CD14-positive monocyte (primary cell): ENCODE measurements around the gene SERPINC1. TPM values are rescaled to one million over a fixed set of nuclear protein-coding genes. Genes with fewer than 3 reads are reported as not detected.

ENCODE experiments used
- DNase-seq, 3 donors: peaks; one replicate each; pipeline ENCODE4 v3.0.0-alpha.2; 2011 to 2022
- H2AFZ ChIP-seq: 2 replicates; pipeline ENCODE4 v1.6.0; 2012; ENCODE audit warnings: mild to moderate bottlenecking, low read depth, low read length, inconsistent platforms; ENCODE audit not compliant: insufficient read depth, poor library complexity, severe bottlenecking
- H3K27ac ChIP-seq, 2 donors: 1 replicate in 1 of 2; 2 replicates in 1 of 2; pipeline ENCODE4 v1.5.1; 2012 to 2013; ENCODE audit warnings: low read length in 2 of 2, control low read depth in 1 of 2, inconsistent platforms in 1 of 2, low read depth in 1 of 2, mild to moderate bottlenecking in 1 of 2
- H3K27me3 ChIP-seq, 2 donors: one replicate each; pipeline versions ENCODE4 v1.6.0 to v1.6.1; 2011 to 2013; ENCODE audit warnings: low read length in 2 of 2; ENCODE audit not compliant: control insufficient read depth in 2 of 2, insufficient read depth in 2 of 2
- H3K36me3 ChIP-seq, 2 donors: replicated peaks in 1 of 2; 1 replicate in 1 of 2; 2 replicates in 1 of 2; pipeline versions ENCODE4 v1.5.1 to v1.6.1; 2012 to 2013; ENCODE audit warnings: low read length in 2 of 2, control low read depth in 1 of 2, inconsistent platforms in 1 of 2, mild to moderate bottlenecking in 1 of 2; ENCODE audit not compliant: insufficient read depth in 2 of 2, control insufficient read depth in 1 of 2
- H3K4me1 ChIP-seq, 2 donors: 1 replicate in 1 of 2; 2 replicates in 1 of 2; pipeline versions ENCODE4 v1.5.1 to v1.6.1; 2012 to 2013; ENCODE audit warnings: low read length in 2 of 2, control low read depth in 1 of 2, inconsistent platforms in 1 of 2, mild to moderate bottlenecking in 1 of 2, moderate library complexity in 1 of 2; ENCODE audit not compliant: insufficient read depth in 2 of 2, control insufficient read depth in 1 of 2
- H3K4me2 ChIP-seq: replicated peaks from 2 replicates; pipeline ENCODE3; 2012; ENCODE audit warnings: low read length, moderate library complexity, mild to moderate bottlenecking; ENCODE audit not compliant: poor library complexity, severe bottlenecking; ENCODE audit errors: extremely low read depth
- H3K4me3 ChIP-seq, 3 experiments: fragments of 200-600 bp in 1 of 3; sonication (generic) in 1 of 3; replicated peaks in 1 of 3; 1 replicate in 2 of 3; 2 replicates in 1 of 3; pipeline ENCODE4 v1.5.1; 2011 to 2013; ENCODE audit warnings: low read length in 3 of 3, mild to moderate bottlenecking in 3 of 3, control low read depth in 2 of 3, low read depth in 2 of 3, inconsistent platforms in 1 of 3, moderate library complexity in 1 of 3
- H3K79me2 ChIP-seq: 2 replicates; pipeline ENCODE4 v1.6.0; 2012; ENCODE audit warnings: mild to moderate bottlenecking, control low read depth, inconsistent platforms, low read length, moderate library complexity; ENCODE audit not compliant: insufficient read depth
- H3K9ac ChIP-seq: 2 replicates; pipeline ENCODE4 v1.6.0; 2017; ENCODE audit warnings: low read length, mild to moderate bottlenecking; ENCODE audit not compliant: insufficient read depth, poor library complexity, severe bottlenecking
- H3K9me3 ChIP-seq, 2 donors: replicated peaks in 1 of 2; 1 replicate in 1 of 2; 2 replicates in 1 of 2; pipeline versions ENCODE4 v1.5.1 to v1.6.1; 2012 to 2013; ENCODE audit warnings: low read length in 2 of 2, control low read depth in 1 of 2; ENCODE audit not compliant: control insufficient read depth in 1 of 2, insufficient read depth in 1 of 2
- H4K20me1 ChIP-seq: 2 replicates; pipeline ENCODE4 v1.6.0; 2012; ENCODE audit warnings: mild to moderate bottlenecking, low read length, control low read depth, moderate library complexity; ENCODE audit not compliant: insufficient read depth
- H3K27ac Mint-ChIP-seq, 7 donors: one replicate each; pipeline ENCODE4 v1.8.0; 2020; ENCODE audit warnings: mild to moderate bottlenecking in 7 of 7, mixed read lengths in 7 of 7, moderate library complexity in 6 of 7, inconsistent platforms in 2 of 7
- H3K27me3 Mint-ChIP-seq, 3 donors: one replicate each; pipeline ENCODE4 v1.8.0; 2021 to 2022; ENCODE audit warnings: low read depth in 3 of 3, mild to moderate bottlenecking in 3 of 3, mixed read lengths in 3 of 3, moderate library complexity in 3 of 3, inconsistent platforms in 1 of 3
- H3K36me3 Mint-ChIP-seq, 2 donors: one replicate each; pipeline ENCODE4 v1.8.0; 2020; ENCODE audit warnings: mixed read lengths in 2 of 2, inconsistent platforms in 1 of 2, mild to moderate bottlenecking in 1 of 2
- H3K4me1 Mint-ChIP-seq: one replicate; pipeline ENCODE4 v1.8.0; 2020; ENCODE audit warnings: mild to moderate bottlenecking, mixed read lengths
- H3K4me3 Mint-ChIP-seq, 2 donors: one replicate each; pipeline ENCODE4 v1.8.0; 2020; ENCODE audit warnings: mild to moderate bottlenecking in 2 of 2, mixed read lengths in 2 of 2, moderate library complexity in 1 of 2
- H3K9me3 Mint-ChIP-seq, 7 donors: one replicate each; pipeline ENCODE4 v1.8.0; 2020 to 2022; ENCODE audit warnings: mixed read lengths in 7 of 7, mild to moderate bottlenecking in 6 of 7, moderate library complexity in 6 of 7, inconsistent platforms in 2 of 7
- WGBS: methylation state at CpG from one replicate; pipeline ENCODE4 v1.1.5; 2013; ENCODE audit warnings: missing lambda C conversion rate; ENCODE audit not compliant: insufficient coverage; 5-methylcytosine and 5-hydroxymethylcytosine counted together
- intact Hi-C, 2 donors: fragments of 100-400 bp; cut with micrococcal nuclease; formaldehyde crosslinking; loops; one replicate each; pipeline versions ENCODE4 v1.15.0 to v1.15.1; 2023
- polyA plus RNA-seq, 3 donors: library from polyadenylated mRNA; depleted of rRNA in 1 of 3; unstranded in 2 of 3; stranded (reverse) in 1 of 3; fragments of 300-500 nt in 2 of 3; fragments of >200 nt in 1 of 3; fragmentation: Illumina TruSeq in 2 of 3; gene quantifications; 1 replicate in 2 of 3; 2 replicates in 1 of 3; pipeline ENCODE4 v1.2.3, GENCODE V29; 2012 to 2021
- TF ChIP-seq, protein P1 (sequence below): fragments of 200-600 bp; IDR thresholded peaks from one replicate; pipeline ENCODE4 v1.8.0; 2022; ENCODE audit warnings: antibody characterized with exemption, mild to moderate bottlenecking

SERPINC1 gene
- polyA plus RNA-seq, 3 donors, result 0.23 TPM; not detected in 2

DNA sequence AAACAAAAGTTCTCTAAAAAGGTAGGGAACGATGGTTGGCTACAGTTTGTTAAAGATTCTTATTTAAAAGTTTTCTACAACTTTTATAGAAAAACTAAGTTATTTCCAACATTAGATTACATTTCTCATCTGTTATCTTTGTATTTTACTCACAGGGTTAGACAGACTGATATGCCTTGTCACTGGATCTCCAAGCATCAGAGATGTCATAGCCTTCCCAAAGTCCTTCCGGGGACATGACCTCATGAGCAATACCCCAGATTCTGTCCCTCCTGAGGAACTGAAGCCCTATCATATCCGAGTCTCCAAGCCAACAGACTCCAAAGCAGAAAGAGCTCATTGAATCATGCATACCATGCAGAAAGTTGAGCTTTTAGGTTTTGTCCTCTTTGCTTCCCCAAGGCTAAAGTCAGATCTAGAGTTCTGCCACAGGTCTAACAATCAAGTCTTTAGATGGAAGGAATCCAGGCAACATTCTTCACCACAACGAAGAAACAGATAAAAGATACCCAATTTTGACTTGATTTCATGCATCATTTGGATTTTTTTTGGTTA lies 59.7 kb downstream of the SERPINC1 start:
- Histone ChIP-seq H3K9me3 (no peaks in the 10 kb centered on the region), H3K9ac (no peak overlapping the region), H3K27ac (no peak overlapping the region), H3K4me2 (no peak overlapping the region), H4K20me1 (no peaks in the 10 kb centered on the region), H2AFZ (no peak overlapping the region), H3K79me2 (no peaks in the 10 kb centered on the region), H3K36me3 (peaks cover 56 to 82% of the 10 kb centered on the region in 2 donors), H3K4me1 (no peaks in the 10 kb centered on the region), H3K4me3 (no peak overlapping the region), H3K27me3 (no peaks in the 10 kb centered on the region)
- Mint-ChIP-seq H3K4me3 (no peak overlapping the region), H3K4me1 (no peaks in the 10 kb centered on the region), H3K27ac (peak overlapping the region in 1 of 7 donors; percentile 3), H3K27me3 (no peaks in the 10 kb centered on the region), H3K9me3 (no peaks in the 10 kb centered on the region), H3K36me3 (peaks cover 52 to 82% of the 10 kb centered on the region in 2 donors)
- 93% methylated on average over 2 of the region's 4 CpGs for WGBS
- intact Hi-C loops, result no loop called here
- TF ChIP-seq, protein P1, sequence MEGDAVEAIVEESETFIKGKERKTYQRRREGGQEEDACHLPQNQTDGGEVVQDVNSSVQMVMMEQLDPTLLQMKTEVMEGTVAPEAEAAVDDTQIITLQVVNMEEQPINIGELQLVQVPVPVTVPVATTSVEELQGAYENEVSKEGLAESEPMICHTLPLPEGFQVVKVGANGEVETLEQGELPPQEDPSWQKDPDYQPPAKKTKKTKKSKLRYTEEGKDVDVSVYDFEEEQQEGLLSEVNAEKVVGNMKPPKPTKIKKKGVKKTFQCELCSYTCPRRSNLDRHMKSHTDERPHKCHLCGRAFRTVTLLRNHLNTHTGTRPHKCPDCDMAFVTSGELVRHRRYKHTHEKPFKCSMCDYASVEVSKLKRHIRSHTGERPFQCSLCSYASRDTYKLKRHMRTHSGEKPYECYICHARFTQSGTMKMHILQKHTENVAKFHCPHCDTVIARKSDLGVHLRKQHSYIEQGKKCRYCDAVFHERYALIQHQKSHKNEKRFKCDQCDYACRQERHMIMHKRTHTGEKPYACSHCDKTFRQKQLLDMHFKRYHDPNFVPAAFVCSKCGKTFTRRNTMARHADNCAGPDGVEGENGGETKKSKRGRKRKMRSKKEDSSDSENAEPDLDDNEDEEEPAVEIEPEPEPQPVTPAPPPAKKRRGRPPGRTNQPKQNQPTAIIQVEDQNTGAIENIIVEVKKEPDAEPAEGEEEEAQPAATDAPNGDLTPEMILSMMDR, result no peak
- DNase-seq, result no peak

- Histone ChIP-seq H3K9me3 (no peaks in the 10 kb centered on the region), H3K36me3 (peaks cover 55 to 82% of the 10 kb centered on the region in 2 donors), H3K4me3 (no peak overlapping the region), H3K79me2 (no peaks in the 10 kb centered on the region), H3K4me1 (no peaks in the 10 kb centered on the region), H3K9ac (no peak overlapping the region), H3K4me2 (no peak overlapping the region), H4K20me1 (no peaks in the 10 kb centered on the region), H2AFZ (no peak overlapping the region), H3K27me3 (no peaks in the 10 kb centered on the region), H3K27ac (no peak overlapping the region)
- intact Hi-C loops, result no loop called here
- DNase-seq, result no peak
- Mint-ChIP-seq H3K4me1 (no peaks in the 10 kb centered on the region), H3K27ac (no peak overlapping the region), H3K27me3 (no peaks in the 10 kb centered on the region), H3K36me3 (peaks cover 53 to 80% of the 10 kb centered on the region in 2 donors), H3K9me3 (no peaks in the 10 kb centered on the region), H3K4me3 (no peak overlapping the region)
- TF ChIP-seq, protein P1, result no peak
- WGBS, result no CpG with 5 or more reads among the region's 2 CpGs
Observed at GRCh38 chr1:173856903-173857302, 60.2 kb downstream of the SERPINC1 start.
